HG03025 (cell line): Measurements from ENCODE around the gene CD96.
"Not testable (repeated sequence)": the region's sequence is repeated elsewhere in the genome, so short reads cannot be mapped to it uniquely, and the experiment has no call there.

Experiments used
- ATAC-seq: cut with Tn5 transposase; IDR thresholded peaks from one replicate; pipeline ENCODE4 v1.9.1; 2021; ENCODE audit warnings: mild to moderate bottlenecking, moderate library complexity; ENCODE audit not compliant: unreplicated experiment, low FRiP score

The CD96 gene

GRCh38 chr3:111548092-111548491, 6.1 kb downstream of the CD96 start:
- peak; percentile 45 for ATAC-seq

GRCh38 chr3:111548756-111549155, 6.8 kb downstream of the CD96 start:
- ATAC-seq: no peak

GRCh38 chr3:111561902-111562301, 19.9 kb downstream of the CD96 start:
- ATAC-seq: not testable (repeated sequence)

- ATAC-seq: no peak
These were observed 24.8 kb downstream of the CD96 start for GRCh38 chr3:111566844-111567243.

GRCh38 chr3:111568355-111568754, 26.4 kb downstream of the CD96 start:
- ATAC-seq: no peak

DNA sequence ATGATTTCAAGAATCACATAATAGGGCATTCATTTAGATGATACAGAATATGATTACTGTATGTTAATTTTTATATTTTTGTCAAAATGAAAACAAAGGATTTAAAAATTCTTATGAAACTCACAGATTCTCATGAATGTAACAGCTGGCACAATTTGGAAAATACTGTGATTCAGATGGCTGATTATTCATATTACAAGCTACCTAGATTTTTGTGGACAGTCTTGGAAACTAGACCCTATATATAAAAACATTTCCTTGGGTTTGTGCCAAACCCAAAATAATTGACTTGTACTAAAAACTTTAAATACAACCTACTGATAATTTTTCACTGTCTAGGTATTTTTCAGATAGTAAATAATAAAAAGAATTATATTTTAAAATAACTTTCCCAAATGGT, 26.9 kb downstream of the CD96 start:
- no peak for ATAC-seq

GRCh38 chr3:111570404-111571030, 28.5 kb downstream of the CD96 start:
- ATAC-seq: no peak

DNA sequence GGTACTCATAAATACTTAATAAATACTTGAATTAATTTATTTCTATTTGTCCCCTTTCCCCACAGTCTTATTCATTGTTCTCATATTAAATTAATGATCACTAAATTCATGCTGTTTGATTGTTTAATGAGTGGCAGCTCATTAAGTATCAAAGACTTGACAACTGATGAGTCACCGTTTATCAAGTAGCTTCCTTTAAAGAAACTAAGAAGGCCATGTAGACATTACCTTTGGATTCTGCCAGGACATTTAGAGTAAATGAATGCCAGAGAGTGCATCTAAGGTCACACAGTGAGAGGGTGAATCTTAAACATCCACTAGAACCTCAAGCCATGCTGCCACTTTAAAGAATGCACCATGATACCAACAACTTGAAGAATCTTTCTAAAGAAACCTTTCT, 29.3 kb downstream of the CD96 start:
- ATAC-seq: no peak

GRCh38 chr3:111571907-111572460, 30.0 kb downstream of the CD96 start:
- no peak for ATAC-seq

DNA sequence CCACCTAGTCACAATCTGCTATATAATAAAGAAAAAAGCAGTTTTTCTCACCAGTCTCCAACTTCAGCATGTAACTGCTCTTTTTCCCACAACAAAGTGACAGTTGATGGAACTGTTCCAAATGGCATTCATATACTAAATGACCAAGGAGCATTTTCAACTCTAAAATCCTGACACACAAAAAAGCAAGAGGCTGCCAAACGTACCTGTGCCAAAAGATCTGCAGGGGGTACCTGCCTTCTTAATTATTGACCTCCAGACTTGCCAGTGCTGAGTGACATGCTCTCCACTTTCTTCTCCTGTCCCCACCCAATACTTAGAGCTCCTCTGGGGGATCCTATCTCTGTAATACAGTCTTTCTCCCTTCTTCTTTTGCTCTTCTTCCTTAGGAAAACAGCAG, 35.1 kb downstream of the CD96 start:
- no peak for ATAC-seq

GRCh38 chr3:111577798-111578685, 36.0 kb downstream of the CD96 start:
- peak; percentile 78 for ATAC-seq

DNA sequence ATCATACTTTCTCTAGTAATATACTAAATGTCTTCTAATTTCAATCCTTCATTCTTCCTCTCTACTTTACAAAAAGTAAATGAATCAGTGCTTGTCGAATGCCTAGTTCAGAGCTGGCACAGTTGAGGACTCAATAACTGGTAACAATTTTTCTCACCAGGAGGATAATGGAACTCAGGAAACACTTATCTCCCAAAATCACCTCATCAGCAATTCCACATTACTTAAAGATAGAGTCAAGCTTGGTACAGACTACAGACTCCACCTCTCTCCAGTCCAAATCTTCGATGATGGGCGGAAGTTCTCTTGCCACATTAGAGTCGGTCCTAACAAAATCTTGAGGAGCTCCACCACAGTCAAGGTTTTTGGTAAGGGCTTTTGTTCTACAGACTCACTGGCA, 36.9 kb downstream of the CD96 start:
- ATAC-seq: no peak

- ATAC-seq: no peak
These were observed 37.5 kb downstream of the CD96 start for GRCh38 chr3:111579495-111579894.

- ATAC-seq: no peak
These were observed 39.6 kb downstream of the CD96 start for GRCh38 chr3:111581403-111582119.

GRCh38 chr3:111582120-111582474, 40.1 kb downstream of the CD96 start:
- no peak for ATAC-seq

GRCh38 chr3:111584744-111585143, 42.7 kb downstream of the CD96 start:
- no peak for ATAC-seq

DNA sequence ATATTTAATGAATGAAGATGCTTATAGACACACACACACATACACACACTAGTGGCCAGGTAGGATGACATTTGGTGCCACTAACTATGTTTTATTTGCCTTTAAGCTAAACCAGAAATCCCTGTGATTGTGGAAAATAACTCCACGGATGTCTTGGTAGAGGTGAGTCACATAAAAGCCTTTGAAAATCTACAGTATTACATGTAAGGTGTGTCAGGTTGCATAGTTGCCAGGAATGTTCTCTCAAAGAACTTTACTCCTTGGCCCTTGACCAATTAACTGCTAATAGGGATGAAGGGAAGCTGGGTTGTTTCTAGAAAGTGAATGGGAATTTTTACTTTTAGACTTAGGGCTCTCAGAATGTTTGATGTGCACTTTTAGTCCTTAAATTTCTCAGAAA, 43.2 kb downstream of the CD96 start:
- ATAC-seq: no peak

DNA sequence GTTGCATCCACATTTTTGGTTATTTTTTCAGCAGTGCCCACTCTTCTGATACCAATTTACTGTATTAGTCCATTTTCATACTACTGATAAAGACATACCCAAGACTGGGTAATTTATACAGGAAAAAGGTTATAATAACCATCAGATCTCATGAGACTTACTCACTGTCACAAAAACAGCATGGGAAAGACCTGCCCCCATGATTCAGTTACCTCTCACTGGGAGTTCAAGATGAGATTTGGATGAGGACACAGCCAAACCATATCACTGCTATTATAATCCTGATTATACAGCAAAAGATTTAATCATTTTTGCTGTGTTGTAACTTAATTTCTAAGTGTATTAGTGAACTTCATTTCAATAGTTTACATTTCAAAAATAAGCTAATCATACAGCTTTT, 46.5 kb downstream of the CD96 start:
- no peak for ATAC-seq

- no peak for ATAC-seq
These were observed 47.5 kb downstream of the CD96 start for GRCh38 chr3:111589303-111590142.

DNA sequence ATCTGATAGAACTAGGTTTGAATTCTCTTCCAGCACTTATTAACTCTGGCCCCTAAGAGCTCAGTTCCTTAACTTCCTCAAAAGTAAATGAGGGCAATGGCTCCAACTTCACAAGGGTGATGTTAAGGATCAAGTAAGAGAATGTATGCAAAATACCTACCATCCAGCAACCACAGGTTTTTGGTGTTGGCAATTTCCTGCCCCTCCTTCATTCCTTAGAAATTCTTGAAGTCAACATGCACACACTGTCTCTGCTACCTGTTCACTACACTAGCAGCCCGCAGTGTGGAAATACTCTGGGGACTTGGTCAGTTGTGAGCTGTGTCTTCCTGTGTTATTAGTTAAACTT, 48.1 kb downstream of the CD96 start:
- no peak for ATAC-seq
